ENCODE results near the gene FIBCD1. TPM values are rescaled to one million over a fixed set of nuclear protein-coding genes. Genes with fewer than 3 reads are reported as not detected.

The FIBCD1 gene
- total and polyA plus RNA-seq, 2 of the 8 experiments (the other 6 are each of a cell fraction or from before 2014, with no cell fraction given) = 6.1 to 8.8 TPM

DNA sequence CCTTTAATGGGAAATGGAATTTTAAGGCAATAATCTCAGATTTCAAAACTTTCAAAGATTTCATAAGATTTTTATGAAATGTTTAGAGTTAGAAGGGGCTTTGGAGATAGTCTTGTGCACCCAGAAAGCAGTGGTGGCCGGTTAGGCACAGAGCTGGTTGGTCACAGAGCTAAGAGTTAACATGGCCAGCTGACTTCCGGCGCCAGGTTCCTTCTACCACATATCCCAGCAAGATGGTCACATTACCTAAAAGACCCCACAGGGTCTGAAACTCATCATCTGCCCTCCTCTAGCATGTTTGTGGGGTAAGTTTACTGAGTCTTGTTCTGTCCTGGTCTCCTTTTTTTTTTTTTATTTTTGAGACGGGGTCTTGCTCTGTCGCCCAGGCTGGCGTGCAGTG is 61.7 kb downstream of the FIBCD1 start (continued):
- TF ChIP-seq, protein P1, sequence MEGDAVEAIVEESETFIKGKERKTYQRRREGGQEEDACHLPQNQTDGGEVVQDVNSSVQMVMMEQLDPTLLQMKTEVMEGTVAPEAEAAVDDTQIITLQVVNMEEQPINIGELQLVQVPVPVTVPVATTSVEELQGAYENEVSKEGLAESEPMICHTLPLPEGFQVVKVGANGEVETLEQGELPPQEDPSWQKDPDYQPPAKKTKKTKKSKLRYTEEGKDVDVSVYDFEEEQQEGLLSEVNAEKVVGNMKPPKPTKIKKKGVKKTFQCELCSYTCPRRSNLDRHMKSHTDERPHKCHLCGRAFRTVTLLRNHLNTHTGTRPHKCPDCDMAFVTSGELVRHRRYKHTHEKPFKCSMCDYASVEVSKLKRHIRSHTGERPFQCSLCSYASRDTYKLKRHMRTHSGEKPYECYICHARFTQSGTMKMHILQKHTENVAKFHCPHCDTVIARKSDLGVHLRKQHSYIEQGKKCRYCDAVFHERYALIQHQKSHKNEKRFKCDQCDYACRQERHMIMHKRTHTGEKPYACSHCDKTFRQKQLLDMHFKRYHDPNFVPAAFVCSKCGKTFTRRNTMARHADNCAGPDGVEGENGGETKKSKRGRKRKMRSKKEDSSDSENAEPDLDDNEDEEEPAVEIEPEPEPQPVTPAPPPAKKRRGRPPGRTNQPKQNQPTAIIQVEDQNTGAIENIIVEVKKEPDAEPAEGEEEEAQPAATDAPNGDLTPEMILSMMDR (IDR thresholded peaks at IDR 0.05; ENCODE audit: control extremely low read depth in 1 of 3, insufficient read depth in 1 of 3, low read depth in 1 of 3, low read length in 3 of 3) = no peak
- TF ChIP-seq KDM5A (IDR thresholded peaks at IDR 0.05; ENCODE audit: low read length) = no peak
- TF ChIP-seq SAP30 (IDR thresholded peaks at IDR 0.05; ENCODE audit: insufficient read depth, insufficient replicate concordance, low read length) = no peak
